SK-N-SH (cell line): ENCODE data around the gene GABRB3. TPM values are rescaled to one million over a fixed set of nuclear protein-coding genes. Genes with fewer than 3 reads are reported as not detected.

Experiments used
- CTCF ChIA-PET: fragments of 300-600, 350-600 bp; formaldehyde crosslinking; extraction: SDS; loops from one replicate; lab custom pipeline; 2021; lab: Yijun Ruan, JAX
- POLR2A ChIA-PET: fragments of 350-600 bp; sonication (Branson Sonifier 250); formaldehyde crosslinking; extraction: SDS; loops from one replicate; lab custom pipeline; 2020; ENCODE audit warnings: antibody characterized with exemption, inconsistent platforms; lab: Yijun Ruan, JAX
- DNase-seq: peaks from one replicate; pipeline ENCODE4 v3.0.0; 2012
- H2AFZ ChIP-seq: fragments of 200-600 bp; sonication (generic); 2 replicates; pipeline ENCODE4 v1.8.1; 2016; ENCODE audit warnings: antibody characterized with exemption, mild to moderate bottlenecking, low read depth
- H3F3A ChIP-seq: fragments of 200-600 bp; sonication (generic); replicated peaks from 2 replicates; pipeline ENCODE3; 2016; ENCODE audit warnings: antibody characterized with exemption, mild to moderate bottlenecking; ENCODE audit not compliant: insufficient read depth
- H3K27ac ChIP-seq, 2 experiments: fragments of 200-500 bp in 1 of 2; fragments of 200-600 bp in 1 of 2; sonication (Bioruptor generic) in 1 of 2; sonication (generic), shearing (Covaris generic) in 1 of 2; 2 replicates each; pipeline versions ENCODE4 v1.5.1 to v1.6.1; 2014 to 2016; ENCODE audit warnings: low read depth in 2 of 2, inconsistent platforms in 1 of 2, low read length in 1 of 2, mild to moderate bottlenecking in 1 of 2, mixed read lengths in 1 of 2
- H3K27me3 ChIP-seq: fragments of 200-600 bp; sonication (generic), shearing (Covaris generic); 2 replicates; pipeline ENCODE4 v1.6.1; 2016; ENCODE audit warnings: mixed run types; ENCODE audit not compliant: insufficient read depth
- H3K36me3 ChIP-seq, 2 experiments: fragments of 200-500 bp in 1 of 2; fragments of 200-600 bp in 1 of 2; sonication (Bioruptor generic) in 1 of 2; sonication (generic) in 1 of 2; replicated peaks in 1 of 2; 2 replicates each; pipeline versions ENCODE3 to v1.5.1; 2014 to 2016; ENCODE audit warnings: low read length in 1 of 2, mild to moderate bottlenecking in 1 of 2; ENCODE audit not compliant: insufficient read depth in 2 of 2, control insufficient read depth in 1 of 2
- H3K4me1 ChIP-seq, 2 experiments: fragments of 200-500 bp in 1 of 2; fragments of 200-600 bp in 1 of 2; sonication (Bioruptor generic) in 1 of 2; sonication (generic), shearing (Covaris generic) in 1 of 2; 2 replicates each; pipeline versions ENCODE4 v1.5.1 to v1.6.1; 2014 to 2016; ENCODE audit warnings: low read depth in 1 of 2, low read length in 1 of 2, mixed run types in 1 of 2; ENCODE audit not compliant: insufficient read depth in 2 of 2, control insufficient read depth in 1 of 2
- H3K4me2 ChIP-seq: fragments of 200-600 bp; sonication (generic), shearing (Covaris generic); 2 replicates; pipeline ENCODE4 v1.6.1; 2017; ENCODE audit warnings: mixed run types
- H3K4me3 ChIP-seq, 2 experiments: fragments of 200-500 bp in 1 of 2; fragments of 200-600 bp in 1 of 2; sonication (Bioruptor generic) in 1 of 2; sonication (generic), shearing (Covaris generic) in 1 of 2; 2 replicates each; pipeline versions ENCODE4 v1.5.1 to v1.8.1; 2014 to 2016; ENCODE audit warnings: low read depth in 2 of 2, inconsistent platforms in 1 of 2, low read length in 1 of 2, mild to moderate bottlenecking in 1 of 2, mixed read lengths in 1 of 2, moderate library complexity in 1 of 2
- H3K79me2 ChIP-seq: fragments of 200-600 bp; sonication (generic); 2 replicates; pipeline ENCODE4 v1.8.1; 2017; ENCODE audit warnings: mild to moderate bottlenecking; ENCODE audit not compliant: insufficient read depth
- H3K9ac ChIP-seq: fragments of 200-600 bp; sonication (generic); 2 replicates; pipeline ENCODE4 v1.6.1; 2017; ENCODE audit warnings: mixed run types
- H3K9me2 ChIP-seq: fragments of 200-600 bp; sonication (generic); 2 replicates; pipeline ENCODE4 v1.6.1; 2017; ENCODE audit warnings: mixed run types
- H3K9me3 ChIP-seq: fragments of 200-600 bp; sonication (generic); 2 replicates; pipeline ENCODE4 v1.6.1; 2017; ENCODE audit warnings: mixed run types, mild to moderate bottlenecking, moderate library complexity
- H4K20me1 ChIP-seq: fragments of 200-600 bp; sonication (generic); 2 replicates; pipeline ENCODE4 v1.6.1; 2017; ENCODE audit warnings: mild to moderate bottlenecking, mixed run types; ENCODE audit not compliant: insufficient read depth
- ELF1 ChIP-seq: IDR thresholded peaks from 2 replicates; pipeline ENCODE4 v1.4.0; 2012
- EP300 ChIP-seq, 2 experiments: IDR thresholded peaks; 2 replicates each; pipeline versions ENCODE4 v1.4.0 to v1.6.1; 2012; ENCODE audit warnings: borderline replicate concordance in 1 of 2, low read depth in 1 of 2, low read length in 1 of 2
- EZH2phosphoT487 ChIP-seq: fragments of 200-600 bp; sonication (generic); IDR thresholded peaks from 2 replicates; pipeline ENCODE4 v1.6.1; 2017; ENCODE audit warnings: low read depth, mixed run types, mild to moderate bottlenecking, antibody characterized with exemption, moderate library complexity, borderline replicate concordance
- FOSL2 ChIP-seq: IDR thresholded peaks from 2 replicates; pipeline ENCODE4 v1.4.0; 2012; ENCODE audit warnings: low read depth, mild to moderate bottlenecking, moderate library complexity, borderline replicate concordance
- FOXJ3 ChIP-seq: sonication (generic); formaldehyde crosslinking; IDR thresholded peaks from 2 replicates; pipeline ENCODE4 v1.5.1; 2020; ENCODE audit warnings: mild to moderate bottlenecking, missing genetic modification reagents
- FOXM1 ChIP-seq: IDR thresholded peaks from 2 replicates; pipeline ENCODE4 v1.4.0; 2012; ENCODE audit warnings: low read depth, mild to moderate bottlenecking
- GATA2 ChIP-seq: sonication (generic); formaldehyde crosslinking; IDR thresholded peaks from 2 replicates; pipeline ENCODE4 v1.5.0; 2020; ENCODE audit warnings: mild to moderate bottlenecking, missing genetic modification reagents
- JUND ChIP-seq: IDR thresholded peaks from 2 replicates; pipeline ENCODE4 v1.4.0; 2012
- NFIC ChIP-seq: IDR thresholded peaks from 2 replicates; pipeline ENCODE4 v1.4.0; 2012; ENCODE audit warnings: borderline replicate concordance
- NRF1 ChIP-seq: IDR thresholded peaks from 2 replicates; pipeline ENCODE4 v1.6.1; 2012; ENCODE audit warnings: low read depth, mild to moderate bottlenecking, low read length
- RAD21 ChIP-seq: IDR thresholded peaks from 2 replicates; pipeline ENCODE4 v1.6.1; 2012; ENCODE audit warnings: mild to moderate bottlenecking, low read length
- RCOR1 ChIP-seq: fragments of 150-350 bp; IDR thresholded peaks from 2 replicates; pipeline ENCODE4 v1.6.1; 2017; ENCODE audit warnings: antibody characterized with exemption, low read length
- SIN3A ChIP-seq: IDR thresholded peaks from 2 replicates; pipeline ENCODE4 v1.6.1; 2012; ENCODE audit warnings: low read depth, mild to moderate bottlenecking, low read length, moderate library complexity, borderline replicate concordance
- TAF1 ChIP-seq: IDR thresholded peaks from 2 replicates; pipeline ENCODE4 v1.6.1; 2012; ENCODE audit warnings: low read depth, mild to moderate bottlenecking, low read length, moderate library complexity, borderline replicate concordance
- TCF12 ChIP-seq: IDR thresholded peaks from 2 replicates; pipeline ENCODE4 v1.4.0; 2012
- TEAD4 ChIP-seq: IDR thresholded peaks from 2 replicates; pipeline ENCODE4 v1.4.0; 2012; ENCODE audit warnings: mild to moderate bottlenecking, borderline replicate concordance; ENCODE audit not compliant: insufficient read depth
- YY1 ChIP-seq: IDR thresholded peaks from 2 replicates; pipeline ENCODE4 v1.4.0; 2012; ENCODE audit warnings: low read depth, mild to moderate bottlenecking
- WGBS: methylation state at CpG from one replicate; pipeline ENCODE4 v1.1.6; 2017; ENCODE audit warnings: low lambda C conversion rate; 5-methylcytosine and 5-hydroxymethylcytosine counted together
- polyA plus RNA-seq, 3 experiments: library from polyadenylated mRNA; depleted of rRNA; stranded (reverse); fragments of >200 nt; gene quantifications; 2 replicates each; pipeline ENCODE4 v1.2.3, GENCODE V29; 2012
- TF ChIP-seq, protein P1 (sequence below): IDR thresholded peaks from 2 replicates; pipeline ENCODE4 v1.6.1; 2012; ENCODE audit warnings: mild to moderate bottlenecking, low read depth, low read length, moderate library complexity
- TF ChIP-seq, protein P2 (sequence below): fragments of 200-600 bp; sonication (generic); IDR thresholded peaks from 2 replicates; pipeline ENCODE4 v1.6.1; 2017; ENCODE audit warnings: antibody characterized with exemption, mild to moderate bottlenecking, moderate library complexity
- TF ChIP-seq, protein P3 (sequence below): fragments of 150-350 bp; IDR thresholded peaks from 2 replicates; pipeline ENCODE4 v1.6.1; 2016; ENCODE audit warnings: mild to moderate bottlenecking, low read depth, low read length
- TF ChIP-seq, protein P4 (sequence below): IDR thresholded peaks from 2 replicates; pipeline ENCODE4 v1.4.0; 2012; ENCODE audit warnings: low read depth, borderline replicate concordance
- TF ChIP-seq, protein P5 (sequence below): IDR thresholded peaks from 2 replicates; pipeline ENCODE4 v1.4.0; 2012; ENCODE audit warnings: low read depth

The GABRB3 gene
- polyA plus RNA-seq, 1 of the 3 experiments (the other 2 are of a cell fraction): 0.10 TPM

DNA sequence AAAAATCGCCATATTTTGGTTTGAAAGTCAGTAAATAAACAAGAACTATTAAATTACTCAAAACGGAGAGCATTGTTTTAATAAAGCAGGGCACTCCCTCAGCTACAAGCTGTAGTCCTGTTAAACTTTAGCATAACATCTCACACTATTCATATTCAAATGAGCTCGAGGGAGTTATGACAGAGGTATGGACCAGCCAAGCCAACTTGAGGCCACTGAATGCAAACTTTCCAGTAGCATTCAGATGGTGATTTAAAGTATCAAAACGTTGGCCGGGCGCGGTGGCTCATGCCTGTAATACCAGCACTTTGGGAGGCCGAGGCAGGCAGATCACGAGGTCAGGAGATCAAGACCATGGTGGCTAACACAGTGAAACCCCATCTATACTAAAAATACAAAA, 132.9 kb downstream of the GABRB3 start (continued):
- TF ChIP-seq, protein P1, sequence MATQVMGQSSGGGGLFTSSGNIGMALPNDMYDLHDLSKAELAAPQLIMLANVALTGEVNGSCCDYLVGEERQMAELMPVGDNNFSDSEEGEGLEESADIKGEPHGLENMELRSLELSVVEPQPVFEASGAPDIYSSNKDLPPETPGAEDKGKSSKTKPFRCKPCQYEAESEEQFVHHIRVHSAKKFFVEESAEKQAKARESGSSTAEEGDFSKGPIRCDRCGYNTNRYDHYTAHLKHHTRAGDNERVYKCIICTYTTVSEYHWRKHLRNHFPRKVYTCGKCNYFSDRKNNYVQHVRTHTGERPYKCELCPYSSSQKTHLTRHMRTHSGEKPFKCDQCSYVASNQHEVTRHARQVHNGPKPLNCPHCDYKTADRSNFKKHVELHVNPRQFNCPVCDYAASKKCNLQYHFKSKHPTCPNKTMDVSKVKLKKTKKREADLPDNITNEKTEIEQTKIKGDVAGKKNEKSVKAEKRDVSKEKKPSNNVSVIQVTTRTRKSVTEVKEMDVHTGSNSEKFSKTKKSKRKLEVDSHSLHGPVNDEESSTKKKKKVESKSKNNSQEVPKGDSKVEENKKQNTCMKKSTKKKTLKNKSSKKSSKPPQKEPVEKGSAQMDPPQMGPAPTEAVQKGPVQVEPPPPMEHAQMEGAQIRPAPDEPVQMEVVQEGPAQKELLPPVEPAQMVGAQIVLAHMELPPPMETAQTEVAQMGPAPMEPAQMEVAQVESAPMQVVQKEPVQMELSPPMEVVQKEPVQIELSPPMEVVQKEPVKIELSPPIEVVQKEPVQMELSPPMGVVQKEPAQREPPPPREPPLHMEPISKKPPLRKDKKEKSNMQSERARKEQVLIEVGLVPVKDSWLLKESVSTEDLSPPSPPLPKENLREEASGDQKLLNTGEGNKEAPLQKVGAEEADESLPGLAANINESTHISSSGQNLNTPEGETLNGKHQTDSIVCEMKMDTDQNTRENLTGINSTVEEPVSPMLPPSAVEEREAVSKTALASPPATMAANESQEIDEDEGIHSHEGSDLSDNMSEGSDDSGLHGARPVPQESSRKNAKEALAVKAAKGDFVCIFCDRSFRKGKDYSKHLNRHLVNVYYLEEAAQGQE: no peak
- TF ChIP-seq FOXJ3: no peak
- TF ChIP-seq, protein P2, sequence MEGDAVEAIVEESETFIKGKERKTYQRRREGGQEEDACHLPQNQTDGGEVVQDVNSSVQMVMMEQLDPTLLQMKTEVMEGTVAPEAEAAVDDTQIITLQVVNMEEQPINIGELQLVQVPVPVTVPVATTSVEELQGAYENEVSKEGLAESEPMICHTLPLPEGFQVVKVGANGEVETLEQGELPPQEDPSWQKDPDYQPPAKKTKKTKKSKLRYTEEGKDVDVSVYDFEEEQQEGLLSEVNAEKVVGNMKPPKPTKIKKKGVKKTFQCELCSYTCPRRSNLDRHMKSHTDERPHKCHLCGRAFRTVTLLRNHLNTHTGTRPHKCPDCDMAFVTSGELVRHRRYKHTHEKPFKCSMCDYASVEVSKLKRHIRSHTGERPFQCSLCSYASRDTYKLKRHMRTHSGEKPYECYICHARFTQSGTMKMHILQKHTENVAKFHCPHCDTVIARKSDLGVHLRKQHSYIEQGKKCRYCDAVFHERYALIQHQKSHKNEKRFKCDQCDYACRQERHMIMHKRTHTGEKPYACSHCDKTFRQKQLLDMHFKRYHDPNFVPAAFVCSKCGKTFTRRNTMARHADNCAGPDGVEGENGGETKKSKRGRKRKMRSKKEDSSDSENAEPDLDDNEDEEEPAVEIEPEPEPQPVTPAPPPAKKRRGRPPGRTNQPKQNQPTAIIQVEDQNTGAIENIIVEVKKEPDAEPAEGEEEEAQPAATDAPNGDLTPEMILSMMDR: no peak
- TF ChIP-seq RCOR1: no peak
- no peak for TF ChIP-seq YY1
- TF ChIP-seq FOSL2: no peak
- no peak for TF ChIP-seq SIN3A
- no peak for TF ChIP-seq GATA2
- TF ChIP-seq, protein P3, sequence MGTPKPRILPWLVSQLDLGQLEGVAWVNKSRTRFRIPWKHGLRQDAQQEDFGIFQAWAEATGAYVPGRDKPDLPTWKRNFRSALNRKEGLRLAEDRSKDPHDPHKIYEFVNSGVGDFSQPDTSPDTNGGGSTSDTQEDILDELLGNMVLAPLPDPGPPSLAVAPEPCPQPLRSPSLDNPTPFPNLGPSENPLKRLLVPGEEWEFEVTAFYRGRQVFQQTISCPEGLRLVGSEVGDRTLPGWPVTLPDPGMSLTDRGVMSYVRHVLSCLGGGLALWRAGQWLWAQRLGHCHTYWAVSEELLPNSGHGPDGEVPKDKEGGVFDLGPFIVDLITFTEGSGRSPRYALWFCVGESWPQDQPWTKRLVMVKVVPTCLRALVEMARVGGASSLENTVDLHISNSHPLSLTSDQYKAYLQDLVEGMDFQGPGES: no peak

DNA sequence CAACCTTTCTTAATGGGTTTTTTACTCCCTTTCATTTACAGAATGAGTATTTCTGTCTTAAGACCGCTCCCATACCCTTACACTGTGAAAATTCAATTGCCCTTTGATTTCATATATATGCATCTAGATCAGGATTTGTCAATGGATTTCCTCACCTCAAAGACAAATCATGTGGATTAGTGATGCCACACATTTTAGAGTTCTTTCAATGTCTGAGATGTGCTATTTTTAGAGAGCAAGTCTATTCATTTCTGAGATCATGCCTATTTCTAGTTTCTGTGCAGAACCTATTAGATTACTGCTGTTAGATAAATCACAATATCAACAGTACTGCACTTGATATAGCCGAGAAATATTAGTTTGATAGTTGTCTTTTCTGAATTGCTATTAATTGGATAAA, 137.3 kb downstream of the GABRB3 start:
- DNase-seq: no peak
- H3K27ac ChIP-seq: no peak overlapping the region
- H3K36me3 ChIP-seq: no peaks in the 10 kb centered on the region
- H3F3A ChIP-seq: no peaks in the 10 kb centered on the region
- H3K27me3 ChIP-seq: no peaks in the 10 kb centered on the region
- no peaks in the 10 kb centered on the region for H4K20me1 ChIP-seq
- no peaks in the 10 kb centered on the region for H3K79me2 ChIP-seq
- no peak overlapping the region for H3K9ac ChIP-seq
- no peaks in the 10 kb centered on the region for H3K9me2 ChIP-seq
- H3K4me3 ChIP-seq: no peak overlapping the region
- no peaks in the 10 kb centered on the region; a peak in 1 of 4 replicates for H3K4me1 ChIP-seq
- H2AFZ ChIP-seq: no peak overlapping the region
- WGBS: 30% methylated on average over 2 of the region's 2 CpGs
- no peaks in the 10 kb centered on the region; the same call in 1 of the 2 replicates for H3K9me3 ChIP-seq
- ChIA-PET POLR2A (no interaction called here), CTCF (interaction anchor here (0.7 kb wide), 1 partner anchor 40 kb away, joined by 3 read pairs; no protein-coding TSS in a partner anchor)
- no peak overlapping the region for H3K4me2 ChIP-seq
- TF ChIP-seq TEAD4 (no peak), TCF12 (no peak), NRF1 (no peak), EZH2phosphoT487 (no peak), JUND (no peak), SIN3A (no peak), FOXJ3 (no peak), ELF1 (no peak), TAF1 (no peak), FOXM1 (no peak), GATA2 (no peak), EP300 (IDR thresholded peaks at IDR 0.05; ENCODE audit: borderline replicate concordance in 1 of 2, low read depth in 1 of 2, low read length in 1 of 2) (no peak), FOSL2 (no peak), NFIC (no peak), RAD21 (no peak)
- TF ChIP-seq, protein P4, sequence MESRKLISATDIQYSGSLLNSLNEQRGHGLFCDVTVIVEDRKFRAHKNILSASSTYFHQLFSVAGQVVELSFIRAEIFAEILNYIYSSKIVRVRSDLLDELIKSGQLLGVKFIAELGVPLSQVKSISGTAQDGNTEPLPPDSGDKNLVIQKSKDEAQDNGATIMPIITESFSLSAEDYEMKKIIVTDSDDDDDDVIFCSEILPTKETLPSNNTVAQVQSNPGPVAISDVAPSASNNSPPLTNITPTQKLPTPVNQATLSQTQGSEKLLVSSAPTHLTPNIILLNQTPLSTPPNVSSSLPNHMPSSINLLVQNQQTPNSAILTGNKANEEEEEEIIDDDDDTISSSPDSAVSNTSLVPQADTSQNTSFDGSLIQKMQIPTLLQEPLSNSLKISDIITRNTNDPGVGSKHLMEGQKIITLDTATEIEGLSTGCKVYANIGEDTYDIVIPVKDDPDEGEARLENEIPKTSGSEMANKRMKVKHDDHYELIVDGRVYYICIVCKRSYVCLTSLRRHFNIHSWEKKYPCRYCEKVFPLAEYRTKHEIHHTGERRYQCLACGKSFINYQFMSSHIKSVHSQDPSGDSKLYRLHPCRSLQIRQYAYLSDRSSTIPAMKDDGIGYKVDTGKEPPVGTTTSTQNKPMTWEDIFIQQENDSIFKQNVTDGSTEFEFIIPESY: no peak
- TF ChIP-seq, protein P3: no peak
- TF ChIP-seq, protein P5, sequence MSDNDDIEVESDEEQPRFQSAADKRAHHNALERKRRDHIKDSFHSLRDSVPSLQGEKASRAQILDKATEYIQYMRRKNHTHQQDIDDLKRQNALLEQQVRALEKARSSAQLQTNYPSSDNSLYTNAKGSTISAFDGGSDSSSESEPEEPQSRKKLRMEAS: no peak
